GM10266 (cell line): ENCODE results near the gene GXYLT2.

Experiments used
- DNase-seq: peaks from one replicate; pipeline ENCODE4 v3.0.0; 2012; ENCODE audit errors: extremely low spot score
- TF ChIP-seq, protein P1 (sequence below): IDR thresholded peaks from 2 replicates; pipeline ENCODE4 v1.5.1; 2012; ENCODE audit warnings: mild to moderate bottlenecking, low read depth; ENCODE audit not compliant: control insufficient read depth, insufficient read depth; ENCODE audit errors: missing control alignments

GXYLT2 gene

DNA sequence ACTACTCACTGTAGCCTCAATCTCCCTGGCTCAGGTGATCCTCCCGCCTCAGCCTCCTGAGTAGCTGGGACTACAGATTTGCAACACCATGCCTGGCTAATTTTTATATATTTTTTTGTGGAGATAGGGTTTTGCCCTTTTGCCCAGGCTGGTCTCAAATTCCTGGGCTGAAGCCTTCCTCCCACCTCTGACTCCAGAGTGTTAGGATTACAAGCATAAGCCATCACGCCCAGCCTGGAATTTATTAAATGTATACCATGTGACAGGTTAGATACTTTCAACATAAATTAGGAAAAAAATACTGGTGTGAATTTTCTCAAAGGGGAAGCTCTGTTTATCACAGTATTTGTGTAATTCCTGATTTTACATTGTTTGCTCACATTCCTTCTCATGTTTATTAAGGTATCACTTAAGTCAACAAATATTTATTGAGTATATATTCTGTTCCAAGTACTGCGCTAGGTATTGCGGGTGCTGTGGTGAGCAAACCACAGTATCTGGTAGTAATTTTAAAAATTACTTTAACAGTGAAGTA is 133.5 kb downstream of the GXYLT2 start:
- TF ChIP-seq, protein P1, sequence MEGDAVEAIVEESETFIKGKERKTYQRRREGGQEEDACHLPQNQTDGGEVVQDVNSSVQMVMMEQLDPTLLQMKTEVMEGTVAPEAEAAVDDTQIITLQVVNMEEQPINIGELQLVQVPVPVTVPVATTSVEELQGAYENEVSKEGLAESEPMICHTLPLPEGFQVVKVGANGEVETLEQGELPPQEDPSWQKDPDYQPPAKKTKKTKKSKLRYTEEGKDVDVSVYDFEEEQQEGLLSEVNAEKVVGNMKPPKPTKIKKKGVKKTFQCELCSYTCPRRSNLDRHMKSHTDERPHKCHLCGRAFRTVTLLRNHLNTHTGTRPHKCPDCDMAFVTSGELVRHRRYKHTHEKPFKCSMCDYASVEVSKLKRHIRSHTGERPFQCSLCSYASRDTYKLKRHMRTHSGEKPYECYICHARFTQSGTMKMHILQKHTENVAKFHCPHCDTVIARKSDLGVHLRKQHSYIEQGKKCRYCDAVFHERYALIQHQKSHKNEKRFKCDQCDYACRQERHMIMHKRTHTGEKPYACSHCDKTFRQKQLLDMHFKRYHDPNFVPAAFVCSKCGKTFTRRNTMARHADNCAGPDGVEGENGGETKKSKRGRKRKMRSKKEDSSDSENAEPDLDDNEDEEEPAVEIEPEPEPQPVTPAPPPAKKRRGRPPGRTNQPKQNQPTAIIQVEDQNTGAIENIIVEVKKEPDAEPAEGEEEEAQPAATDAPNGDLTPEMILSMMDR: no peak
- DNase-seq: no peak

DNA sequence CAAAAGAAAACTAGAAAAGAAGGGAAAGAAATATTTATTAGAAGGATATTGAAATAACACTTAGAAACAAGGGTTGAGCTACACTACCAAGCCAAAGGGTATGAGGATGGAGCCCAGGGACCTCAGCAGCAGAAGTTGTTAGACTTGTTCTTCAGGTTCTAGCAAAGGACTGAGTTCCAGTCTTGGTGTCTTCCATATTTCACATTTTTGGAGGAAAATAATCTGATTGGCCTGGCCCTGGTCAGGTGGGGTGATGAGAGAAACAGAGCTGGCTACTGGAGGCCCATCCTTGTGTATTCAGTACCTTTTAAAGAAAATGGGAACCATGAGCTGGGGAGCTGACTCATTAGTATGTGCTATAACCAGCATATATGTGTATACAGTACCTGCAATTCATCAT is 137.0 kb downstream of the GXYLT2 start:
- TF ChIP-seq, protein P1: no peak
- no peak for DNase-seq

DNA sequence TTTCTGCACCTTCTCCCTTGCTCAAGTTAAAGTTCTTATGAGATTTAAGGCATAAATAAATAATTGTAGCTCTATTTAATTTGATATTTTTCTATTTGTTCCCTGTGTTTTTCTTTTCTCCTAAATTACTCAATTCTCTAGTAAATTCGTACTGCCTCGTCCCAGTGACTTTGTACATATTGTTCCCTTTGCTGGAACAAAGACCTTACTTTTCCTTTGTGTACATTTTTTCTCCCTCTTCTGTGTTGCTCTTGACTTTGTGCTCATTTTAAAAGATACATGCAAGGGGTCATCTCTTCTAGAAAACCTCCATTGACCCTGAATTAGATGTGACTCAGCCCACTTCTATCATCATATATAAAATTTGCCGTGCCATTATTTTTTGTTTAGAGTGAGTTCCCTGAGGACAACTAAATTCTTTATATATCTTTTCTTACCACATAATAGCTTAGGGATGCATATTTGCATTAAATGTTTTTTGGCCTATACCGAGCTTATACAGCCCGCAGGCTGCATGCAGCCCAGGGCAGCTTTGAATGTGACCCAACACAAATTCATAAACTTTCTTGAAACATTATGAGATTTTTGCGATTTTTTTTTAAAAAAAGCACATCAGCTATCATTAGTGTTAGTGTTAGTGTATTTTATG is 138.4 kb downstream of the GXYLT2 start:
- TF ChIP-seq, protein P1: no peak
- no peak for DNase-seq
